ENCODE measurements around the gene LMTK2. TPM values are rescaled to one million over a fixed set of nuclear protein-coding genes. Genes with fewer than 3 reads are reported as not detected.

The LMTK2 gene
- polyA plus RNA-seq, 3 donors, result 2.5 to 7.0 (median 3.4) TPM

- H3K27ac ChIP-seq (ENCODE audit: low read depth, low read length), result no peak overlapping the region
- 94 to 95% (median 95%) methylated on average over 25 of the region's 25 CpGs for WGBS, 3 donors
These were observed 129.9 kb downstream of the LMTK2 start for GRCh38 chr7:98236355-98237185.

- H3K27ac ChIP-seq (ENCODE audit: low read depth, low read length), result no peak overlapping the region
- 94 to 100% (median 96%) methylated on average over 4 of the region's 4 CpGs for WGBS, 3 donors
These were observed 131.4 kb downstream of the LMTK2 start for GRCh38 chr7:98238076-98238475.

GRCh38 chr7:98238976-98239375 is 132.3 kb downstream of the LMTK2 start:
- H3K27ac ChIP-seq (ENCODE audit: low read depth, low read length), result no peak overlapping the region
- 95 to 96% (median 95%) methylated on average over 9 of the region's 9 CpGs for WGBS, 3 donors

- 57 to 78% (median 73%) methylated on average over 19 of the region's 19 CpGs for WGBS, 3 donors
- no peak overlapping the region for H3K27ac ChIP-seq (ENCODE audit: low read depth, low read length)
These were observed 134.5 kb downstream of the LMTK2 start for GRCh38 chr7:98240961-98241673.

- no peak overlapping the region for H3K27ac ChIP-seq (ENCODE audit: low read depth, low read length)
- 78 to 90% (median 85%) methylated on average over 16 of the region's 16 CpGs for WGBS, 3 donors
These were observed 135.1 kb downstream of the LMTK2 start for GRCh38 chr7:98241674-98242241.

GRCh38 chr7:98242342-98242741 is 135.7 kb downstream of the LMTK2 start:
- no peak overlapping the region for H3K27ac ChIP-seq (ENCODE audit: low read depth, low read length)
- WGBS, 3 donors, result 94 to 100% (median 100%) methylated on average over 1 of the region's 1 CpG

GRCh38 chr7:98242934-98243333 is 136.3 kb downstream of the LMTK2 start:
- H3K27ac ChIP-seq (ENCODE audit: low read depth, low read length), result no peak overlapping the region
- WGBS, 3 donors, result 90 to 94% (median 93%) methylated on average over 3 to 4 of the region's 4 CpGs

GRCh38 chr7:98244871-98245270 is 138.2 kb downstream of the LMTK2 start:
- 94 to 96% (median 95%) methylated on average over 14 of the region's 14 CpGs for WGBS, 3 donors
- H3K27ac ChIP-seq (ENCODE audit: low read depth, low read length), result no peak overlapping the region

- no peak overlapping the region for H3K27ac ChIP-seq (ENCODE audit: low read depth, low read length)
- 93 to 95% (median 94%) methylated on average over 11 to 12 of the region's 12 CpGs for WGBS, 3 donors
These were observed 141.5 kb downstream of the LMTK2 start for GRCh38 chr7:98248156-98248555.

- 68 to 77% (median 74%) methylated on average over 6 of the region's 6 CpGs for WGBS, 3 donors
These were observed 142.4 kb downstream of the LMTK2 start for GRCh38 chr7:98249106-98249505.

GRCh38 chr7:98250789-98251188 is 144.1 kb downstream of the LMTK2 start:
- 10 to 49% (median 45%) methylated on average over 3 of the region's 3 CpGs for WGBS, 3 donors
- no peak overlapping the region for H3K27ac ChIP-seq (ENCODE audit: low read depth, low read length)

More at GRCh38 chr7:98249106-98249505, 142.4 kb downstream of the LMTK2 start:
- no peak overlapping the region for H3K27ac ChIP-seq (ENCODE audit: low read depth, low read length)

GRCh38 chr7:98251231-98251600 is 144.6 kb downstream of the LMTK2 start:
- H3K27ac ChIP-seq (ENCODE audit: low read depth, low read length), result no peak overlapping the region
- WGBS, 3 donors, result 6 to 32% (median 25%) methylated on average over 9 of the region's 9 CpGs

GRCh38 chr7:98251601-98252424 is 145.2 kb downstream of the LMTK2 start, which contains the start of gene TECPR1:
TSS of gene TECPR1 (minus strand) at chr7:98252232. CDS start at chr7:98246146, 6,086 bp downstream.
- 0 to 1% (median 1%) methylated on average over 37 to 69 of the region's 69 CpGs for WGBS, 3 donors
- H3K27ac ChIP-seq (ENCODE audit: low read depth, low read length), result no peak within 1 kb of the TSS

- 13 to 28% (median 27%) methylated on average over 25 to 32 of the region's 32 CpGs for WGBS, 3 donors
- H3K27ac ChIP-seq (ENCODE audit: low read depth, low read length), result no peak overlapping the region
These were observed 145.9 kb downstream of the LMTK2 start for GRCh38 chr7:98252425-98253054.

GRCh38 chr7:98254516-98254915 is 147.9 kb downstream of the LMTK2 start:
- H3K27ac ChIP-seq (ENCODE audit: low read depth, low read length), result no peak overlapping the region
- 83 to 95% (median 91%) methylated on average over 4 of the region's 4 CpGs for WGBS, 3 donors

GRCh38 chr7:98254951-98255610 is 148.4 kb downstream of the LMTK2 start:
- 76 to 83% (median 76%) methylated on average over 11 of the region's 11 CpGs for WGBS, 3 donors
- H3K27ac ChIP-seq (ENCODE audit: low read depth, low read length), result no peak overlapping the region

GRCh38 chr7:98256431-98256830 is 149.8 kb downstream of the LMTK2 start:
- WGBS, 3 donors, result 91 to 96% (median 94%) methylated on average over 7 of the region's 7 CpGs

More at GRCh38 chr7:98256431-98256830, 149.8 kb downstream of the LMTK2 start:
- no peak overlapping the region for H3K27ac ChIP-seq (ENCODE audit: low read depth, low read length)

All from adipose tissue (tissue), 3 donors.